H1 (cell line): ENCODE results near the gene NUCB1. TPM values are rescaled to one million over a fixed set of nuclear protein-coding genes. Genes with fewer than 3 reads are reported as not detected.

ENCODE experiments used
- CTCF ChIA-PET: fragments of 300-600 bp; sonication (Branson Sonifier 250); formaldehyde crosslinking; loops from one replicate; lab custom pipeline; 2021; ENCODE audit not compliant: partially characterized antibody; lab: Charles Lee
- POLR2A ChIA-PET: fragments of 300-600 bp; sonication (Branson Sonifier 250); formaldehyde crosslinking; loops from one replicate; lab custom pipeline; 2021; ENCODE audit warnings: inconsistent platforms; ENCODE audit not compliant: partially characterized antibody; lab: Charles Lee
- DNase-seq, 2 experiments: peaks; one replicate each; pipeline versions ENCODE4 v3.0.0 to v3.0.0-alpha.2; 2010 to 2022; ENCODE audit warnings: low spot score in 2 of 2, low read depth in 1 of 2, mixed read lengths in 1 of 2
- FAIRE-seq: peaks from 2 replicates; lab custom pipeline; 2011; peaks lifted over from hg19 to GRCh38; lab: Jason Lieb, UNC
- H2AFZ ChIP-seq: 2 replicates; pipeline ENCODE4 v1.8.1; 2012; ENCODE audit warnings: low read length, inconsistent platforms
- H2AK5ac ChIP-seq: 2 replicates; pipeline ENCODE4 v1.6.1; 2013; ENCODE audit warnings: low read depth, low read length
- H2BK120ac ChIP-seq: replicated peaks from 2 replicates; pipeline ENCODE3; 2013; ENCODE audit warnings: low read depth, low read length, inconsistent platforms
- H2BK12ac ChIP-seq: 2 replicates; pipeline ENCODE4 v1.6.1; 2013; ENCODE audit warnings: low read depth, low read length
- H2BK15ac ChIP-seq: 2 replicates; pipeline ENCODE4 v1.6.1; 2013; ENCODE audit warnings: low read length
- H2BK20ac ChIP-seq: 2 replicates; pipeline ENCODE4 v1.6.1; 2013; ENCODE audit warnings: low read length
- H2BK5ac ChIP-seq: 2 replicates; pipeline ENCODE4 v1.6.1; 2013; ENCODE audit warnings: low read depth, low read length
- H3K14ac ChIP-seq: 2 replicates; pipeline ENCODE4 v1.6.1; 2013; ENCODE audit warnings: inconsistent platforms; ENCODE audit not compliant: insufficient read length
- H3K18ac ChIP-seq: 2 replicates; pipeline ENCODE4 v1.6.1; 2013; ENCODE audit warnings: low read length; ENCODE audit errors: extremely low read depth
- H3K23ac ChIP-seq: 2 replicates; pipeline ENCODE4 v1.6.1; 2013; ENCODE audit warnings: inconsistent platforms; ENCODE audit not compliant: insufficient read length
- H3K23me2 ChIP-seq: 2 replicates; pipeline ENCODE4 v1.6.1; 2013; ENCODE audit warnings: low read depth, low read length
- H3K27ac ChIP-seq: 2 replicates; pipeline ENCODE4 v1.6.1; 2011; ENCODE audit warnings: low read depth, low read length, inconsistent platforms
- H3K27me3 ChIP-seq, 4 experiments: replicated peaks in 1 of 4; 1 replicate in 1 of 4; 2 replicates in 3 of 4; pipeline versions ENCODE4 v1.6.1 to v1.8.1; 2011 to 2013; ENCODE audit warnings: low read length in 3 of 4, mild to moderate bottlenecking in 3 of 4, inconsistent platforms in 2 of 4, mixed read lengths in 2 of 4, moderate library complexity in 1 of 4; ENCODE audit not compliant: control insufficient read depth in 3 of 4, insufficient read depth in 3 of 4; ENCODE audit errors: extremely low read depth in 1 of 4
- H3K36me3 ChIP-seq, 4 experiments: 2 replicates each; pipeline versions ENCODE4 v1.6.1 to v1.8.1; 2011 to 2013; ENCODE audit warnings: mild to moderate bottlenecking in 4 of 4, low read length in 3 of 4, moderate library complexity in 2 of 4, control low read depth in 1 of 4, inconsistent platforms in 1 of 4; ENCODE audit not compliant: insufficient read depth in 4 of 4, control insufficient read depth in 2 of 4
- H3K4ac ChIP-seq: replicated peaks from 2 replicates; pipeline ENCODE3; 2013; ENCODE audit warnings: low read length, low read depth, mixed read lengths, inconsistent platforms; ENCODE audit not compliant: insufficient read length
- H3K4me1 ChIP-seq, 4 experiments: replicated peaks in 1 of 4; 1 replicate in 1 of 4; 2 replicates in 3 of 4; pipeline versions ENCODE4 v1.6.1 to v1.8.1; 2011 to 2013; ENCODE audit warnings: low read length in 3 of 4, inconsistent platforms in 2 of 4, mixed read lengths in 1 of 4; ENCODE audit not compliant: insufficient read depth in 4 of 4, control insufficient read depth in 3 of 4
- H3K4me2 ChIP-seq, 2 experiments: 2 replicates each; pipeline versions ENCODE4 v1.6.1 to v1.8.1; 2011 to 2013; ENCODE audit warnings: low read depth in 2 of 2, low read length in 2 of 2, control low read depth in 1 of 2, inconsistent platforms in 1 of 2, mild to moderate bottlenecking in 1 of 2; ENCODE audit not compliant: insufficient read depth in 1 of 2
- H3K4me3 ChIP-seq, 4 experiments: fragments of 200-600, 300-600 bp in 1 of 4; sonication (generic), shearing (Covaris generic), sonication (Bioruptor Twin) in 1 of 4; 2 replicates each; pipeline versions ENCODE4 v1.5.1 to v1.8.1; 2011 to 2016; ENCODE audit warnings: low read length in 4 of 4, low read depth in 3 of 4, control low read depth in 2 of 4, inconsistent platforms in 2 of 4, mild to moderate bottlenecking in 2 of 4, mixed read lengths in 1 of 4, moderate library complexity in 1 of 4; ENCODE audit not compliant: insufficient read depth in 2 of 4; ENCODE audit errors: extremely low read depth in 1 of 4
- H3K56ac ChIP-seq: replicated peaks from 2 replicates; pipeline ENCODE3; 2013; ENCODE audit warnings: low read depth, mild to moderate bottlenecking, mixed read lengths, low read length, inconsistent platforms; ENCODE audit not compliant: insufficient read length
- H3K79me1 ChIP-seq: 2 replicates; pipeline ENCODE4 v1.6.1; 2013; ENCODE audit warnings: low read depth, low read length, control low read depth
- H3K79me2 ChIP-seq, 2 experiments: 2 replicates each; pipeline versions ENCODE4 v1.6.1 to v1.8.1; 2012 to 2013; ENCODE audit warnings: low read length in 2 of 2, mild to moderate bottlenecking in 2 of 2, inconsistent platforms in 1 of 2; ENCODE audit not compliant: insufficient read depth in 2 of 2, control insufficient read depth in 1 of 2
- H3K9ac ChIP-seq, 4 experiments: replicated peaks in 1 of 4; 1 replicate in 1 of 4; 2 replicates in 3 of 4; pipeline versions ENCODE4 v1.6.1 to v1.8.1; 2011 to 2013; ENCODE audit warnings: low read depth in 3 of 4, low read length in 3 of 4, control low read depth in 2 of 4, mild to moderate bottlenecking in 2 of 4, moderate library complexity in 2 of 4, inconsistent platforms in 1 of 4; ENCODE audit errors: extremely low read depth in 1 of 4
- H3K9me3 ChIP-seq, 2 experiments: 2 replicates each; pipeline versions ENCODE4 v1.6.1 to v1.8.1; 2012 to 2013; ENCODE audit warnings: mild to moderate bottlenecking in 2 of 2, moderate library complexity in 2 of 2, control low read depth in 1 of 2, inconsistent platforms in 1 of 2, low read depth in 1 of 2, low read length in 1 of 2, mixed read lengths in 1 of 2; ENCODE audit not compliant: insufficient read depth in 2 of 2
- H4K20me1 ChIP-seq, 2 experiments: replicated peaks in 1 of 2; 2 replicates each; pipeline versions ENCODE3 to v1.8.1; 2011 to 2013; ENCODE audit warnings: inconsistent platforms in 2 of 2, low read length in 2 of 2, mild to moderate bottlenecking in 1 of 2; ENCODE audit not compliant: insufficient read depth in 2 of 2, control insufficient read depth in 1 of 2
- H4K5ac ChIP-seq: 2 replicates; pipeline ENCODE4 v1.6.1; 2013; ENCODE audit warnings: low read length, low read depth, mixed read lengths, inconsistent platforms; ENCODE audit not compliant: insufficient read length
- H4K8ac ChIP-seq: 2 replicates; pipeline ENCODE4 v1.8.0; 2013; ENCODE audit warnings: mild to moderate bottlenecking, moderate library complexity, low read length, inconsistent platforms; ENCODE audit not compliant: insufficient read depth; ENCODE audit errors: extremely low read depth
- H4K91ac ChIP-seq: replicated peaks from 2 replicates; pipeline ENCODE3; 2013; ENCODE audit warnings: low read length, mixed read lengths, inconsistent platforms; ENCODE audit not compliant: insufficient read length
- CBX5 ChIP-seq: fragments of 300-800, 300-1000 bp; sonication (generic); IDR thresholded peaks from 2 replicates; pipeline ENCODE4 v1.7.1; 2016; ENCODE audit warnings: antibody characterized with exemption, low read length, low read depth
- CTCF ChIP-seq, 3 experiments: IDR thresholded peaks; 1 replicate in 2 of 3; 2 replicates in 1 of 3; pipeline versions ENCODE4 v1.5.1 to v1.6.1; 2011; ENCODE audit warnings: low read length in 3 of 3, mild to moderate bottlenecking in 3 of 3, inconsistent platforms in 2 of 3, low read depth in 1 of 3, moderate library complexity in 1 of 3; ENCODE audit not compliant: insufficient read depth in 1 of 3; ENCODE audit errors: control extremely low read depth in 1 of 3
- RAD21 ChIP-seq, 2 experiments: IDR thresholded peaks in 1 of 2; conservative IDR thresholded peaks in 1 of 2; 2 replicates each; pipeline ENCODE4 v1.6.1; 2011; ENCODE audit warnings: low read depth in 2 of 2, low read length in 2 of 2, improper control_type of control experiment in 1 of 2, inconsistent platforms in 1 of 2, mild to moderate bottlenecking in 1 of 2, moderate library complexity in 1 of 2
- RBBP5 ChIP-seq: IDR thresholded peaks from 2 replicates; pipeline ENCODE4 v1.7.1; 2012; ENCODE audit warnings: low read depth, mild to moderate bottlenecking, inconsistent platforms, low read length, moderate library complexity, borderline replicate concordance
- SP1 ChIP-seq: IDR thresholded peaks from 2 replicates; pipeline ENCODE4 v1.6.1; 2011; ENCODE audit warnings: low read depth, low read length
- WGBS, 2 experiments: shearing (Covaris generic) in 1 of 2; methylation state at CpG; one replicate each; pipeline versions ENCODE4 v1.1.6 to v1.1.7; 2013 to 2015; ENCODE audit warnings: low lambda C conversion rate in 2 of 2, mixed read lengths in 2 of 2, inconsistent platforms in 1 of 2, low coverage in 1 of 2, missing lambda C conversion rate in 1 of 2; ENCODE audit not compliant: insufficient replicate concordance in 2 of 2, insufficient coverage in 1 of 2, insufficient read length in 1 of 2; ENCODE audit errors: extremely low coverage in 1 of 2, missing lambda C conversion rate in 1 of 2; 5-methylcytosine and 5-hydroxymethylcytosine counted together
- polyA plus RNA-seq, 7 experiments: library from polyadenylated mRNA; depleted of rRNA in 3 of 7; stranded (reverse) in 5 of 7; unstranded in 2 of 7; fragments of >200 nt in 5 of 7; fragments of 200-250 nt in 2 of 7; gene quantifications; 1 replicate in 5 of 7; 2 replicates in 1 of 7; 4 replicates in 1 of 7; pipeline versions ENCODE4 v1.2.1 to v1.2.3, GENCODE V29; 2011 to 2013; ENCODE audit warnings: missing spikeins in 2 of 7, mixed read lengths in 2 of 7
- total RNA-seq: library from RNA; stranded (reverse); fragmentation: NEBNext Ultra II Directional; extraction: Animal tissue kit (Norgen Biotek cat#: 25700); gene quantifications from 2 replicates; pipeline ENCODE4 v1.2.1, GENCODE V29; 2021

NUCB1 gene
- total and polyA plus RNA-seq, 2 of the 8 experiments (the other 6 are each of a cell fraction or from before 2014, with no cell fraction given), result 111 to 121 TPM

GRCh38 chr19:48934837-48935236 is 34.7 kb downstream of the NUCB1 start:
- Histone ChIP-seq H4K20me1 (no peaks in the 10 kb centered on the region), H3K36me3 (no peaks in the 10 kb centered on the region), H3K79me2 (no peaks in the 10 kb centered on the region), H3K4me3 (no peak overlapping the region), H2BK15ac (no peak overlapping the region), H4K5ac (no peak overlapping the region), H3K18ac (no peak overlapping the region), H3K79me1 (no peaks in the 10 kb centered on the region; the same call in 1 of the 2 replicates), H3K9me3 (no peaks in the 10 kb centered on the region), H3K27ac (no peak overlapping the region), H4K91ac (no peak overlapping the region), H2BK120ac (no peak overlapping the region), H2BK5ac (no peak overlapping the region), H3K27me3 (peaks cover 0 to 14% (median 10%) of the 10 kb centered on the region in 4 experiments; a peak in 5 of 7 replicates), H3K23me2 (no peaks in the 10 kb centered on the region; the same call in 1 of the 2 replicates), H2BK20ac (no peak overlapping the region), H3K56ac (no peak overlapping the region), H3K23ac (no peak overlapping the region), H3K4me1 (peaks cover 3 to 8% (median 6%) of the 10 kb centered on the region in 4 experiments; a peak in 6 of 7 replicates), H2BK12ac (no peak overlapping the region), H2AK5ac (no peak overlapping the region), H4K8ac (no peak overlapping the region), H3K9ac (no peak overlapping the region), H3K14ac (no peak overlapping the region), H2AFZ (no peak overlapping the region), H3K4ac (no peak overlapping the region), H3K4me2 (no peak overlapping the region; a peak in 1 of 4 replicates)
- FAIRE-seq, result no peak
- WGBS, 2 experiments, result 63% methylated on average over 12 of the region's 19 CpGs; no CpG with 5 or more reads in 1 of the 2 experiments
- POLR2A ChIA-PET, result interaction anchor here (1.0 to 1.6 kb wide), 7 partner anchors 9 to 62 kb away, joined by 3 to 8 read pairs (median 5); no protein-coding TSS in a partner anchor
- TF ChIP-seq RBBP5 (no peak), CBX5 (no peak), RAD21 (IDR thresholded peaks at IDR 0.05 in 1 of 2, conservative IDR thresholded peaks at IDR 0.05 in 1 of 2; ENCODE audit: low read depth in 2 of 2, low read length in 2 of 2) (peak; percentile 68 to 72), CTCF (IDR thresholded peaks at IDR 0.05; ENCODE audit: control extremely low read depth in 1 of 3, insufficient read depth in 1 of 3, low read depth in 1 of 3, low read length in 3 of 3) (peak; percentile 34 to 54 (median 47)), SP1 (no peak)
- DNase-seq, result peak in 1 of 2 experiments; percentile 57
- CTCF ChIA-PET, result interaction anchor here (0.6 to 1.9 kb wide), 13 partner anchors 10 to 93 kb away, joined by 3 to 18 read pairs (median 4); no protein-coding TSS in a partner anchor
